Measurements from ENCODE around the gene F2RL3. TPM values are rescaled to one million over a fixed set of nuclear protein-coding genes. Genes with fewer than 3 reads are reported as not detected.

F2RL3 gene
- total and polyA plus RNA-seq, 2 of the 8 experiments (the other 6 are each of a cell fraction or from before 2014, with no cell fraction given), result not detected

DNA sequence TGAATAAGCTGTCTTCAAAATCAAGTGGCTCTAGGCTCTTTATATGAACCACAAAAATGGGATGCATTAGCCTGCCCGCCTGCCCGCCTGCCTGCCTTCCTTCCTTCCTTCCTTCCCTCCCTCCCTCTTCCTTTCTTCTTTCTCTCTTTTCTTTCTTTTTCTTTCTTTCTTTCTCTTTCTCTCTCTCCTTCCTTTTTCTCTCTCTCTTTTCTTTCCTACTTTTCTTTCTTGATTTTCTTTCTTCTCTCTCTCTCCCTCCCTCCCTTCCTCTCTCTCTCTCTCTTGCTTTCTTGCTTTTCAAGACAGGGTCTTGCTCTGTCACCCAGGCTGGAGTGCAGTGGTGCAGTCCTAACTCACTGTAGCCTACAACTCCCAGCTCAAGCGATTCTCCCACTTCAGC is 26.9 kb downstream of the F2RL3 start (continued):
- TF ChIP-seq TAF1 (IDR thresholded peaks at IDR 0.05; ENCODE audit: low read depth, low read length) (no peak), HDAC2 (IDR thresholded peaks at IDR 0.05; ENCODE audit: borderline replicate concordance in 1 of 2, low read depth in 2 of 2, low read length in 2 of 2) (no peak), JUND (IDR thresholded peaks at IDR 0.05; ENCODE audit: low read length) (no peak), SUZ12 (IDR thresholded peaks at IDR 0.05; ENCODE audit: low read length) (no peak)
- TF ChIP-seq, protein P1, sequence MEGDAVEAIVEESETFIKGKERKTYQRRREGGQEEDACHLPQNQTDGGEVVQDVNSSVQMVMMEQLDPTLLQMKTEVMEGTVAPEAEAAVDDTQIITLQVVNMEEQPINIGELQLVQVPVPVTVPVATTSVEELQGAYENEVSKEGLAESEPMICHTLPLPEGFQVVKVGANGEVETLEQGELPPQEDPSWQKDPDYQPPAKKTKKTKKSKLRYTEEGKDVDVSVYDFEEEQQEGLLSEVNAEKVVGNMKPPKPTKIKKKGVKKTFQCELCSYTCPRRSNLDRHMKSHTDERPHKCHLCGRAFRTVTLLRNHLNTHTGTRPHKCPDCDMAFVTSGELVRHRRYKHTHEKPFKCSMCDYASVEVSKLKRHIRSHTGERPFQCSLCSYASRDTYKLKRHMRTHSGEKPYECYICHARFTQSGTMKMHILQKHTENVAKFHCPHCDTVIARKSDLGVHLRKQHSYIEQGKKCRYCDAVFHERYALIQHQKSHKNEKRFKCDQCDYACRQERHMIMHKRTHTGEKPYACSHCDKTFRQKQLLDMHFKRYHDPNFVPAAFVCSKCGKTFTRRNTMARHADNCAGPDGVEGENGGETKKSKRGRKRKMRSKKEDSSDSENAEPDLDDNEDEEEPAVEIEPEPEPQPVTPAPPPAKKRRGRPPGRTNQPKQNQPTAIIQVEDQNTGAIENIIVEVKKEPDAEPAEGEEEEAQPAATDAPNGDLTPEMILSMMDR (IDR thresholded peaks at IDR 0.05; ENCODE audit: control extremely low read depth in 1 of 3, insufficient read depth in 1 of 3, low read depth in 1 of 3, low read length in 3 of 3), result no peak

Measured in H1 (cell line).